Activated naive CD8-positive, alpha-beta T cell treated with anti-CD3 and anti-CD28 coated beads, Interleukin-2, amount 50 U/mL, for 24 hours (primary cell): ENCODE results near the gene RETREG1.

Source experiments
- ATAC-seq: fragments of 150-1000 bp; cut with Tn5 transposase; one replicate; pipeline ENCODE4 v1.10.0; 2021
- DNase-seq: peaks from one replicate; pipeline ENCODE4 v3.0.0; 2021
- H3K27ac Mint-ChIP-seq: one replicate; pipeline ENCODE4 v1.8.0; 2021; ENCODE audit warnings: mild to moderate bottlenecking, mixed read lengths
- H3K27me3 Mint-ChIP-seq: one replicate; pipeline ENCODE4 v1.8.0; 2021; ENCODE audit warnings: mixed read lengths
- H3K36me3 Mint-ChIP-seq: one replicate; pipeline ENCODE4 v1.8.0; 2021; ENCODE audit warnings: low read depth, mixed read lengths
- H3K4me1 Mint-ChIP-seq: one replicate; pipeline ENCODE4 v1.8.0; 2021; ENCODE audit warnings: mixed read lengths
- H3K4me3 Mint-ChIP-seq: one replicate; pipeline ENCODE4 v1.8.0; 2021; ENCODE audit warnings: mild to moderate bottlenecking, moderate library complexity, mixed read lengths
- H3K9me3 Mint-ChIP-seq: one replicate; pipeline ENCODE4 v1.8.0; 2021; ENCODE audit warnings: mixed read lengths

Gene RETREG1

DNA sequence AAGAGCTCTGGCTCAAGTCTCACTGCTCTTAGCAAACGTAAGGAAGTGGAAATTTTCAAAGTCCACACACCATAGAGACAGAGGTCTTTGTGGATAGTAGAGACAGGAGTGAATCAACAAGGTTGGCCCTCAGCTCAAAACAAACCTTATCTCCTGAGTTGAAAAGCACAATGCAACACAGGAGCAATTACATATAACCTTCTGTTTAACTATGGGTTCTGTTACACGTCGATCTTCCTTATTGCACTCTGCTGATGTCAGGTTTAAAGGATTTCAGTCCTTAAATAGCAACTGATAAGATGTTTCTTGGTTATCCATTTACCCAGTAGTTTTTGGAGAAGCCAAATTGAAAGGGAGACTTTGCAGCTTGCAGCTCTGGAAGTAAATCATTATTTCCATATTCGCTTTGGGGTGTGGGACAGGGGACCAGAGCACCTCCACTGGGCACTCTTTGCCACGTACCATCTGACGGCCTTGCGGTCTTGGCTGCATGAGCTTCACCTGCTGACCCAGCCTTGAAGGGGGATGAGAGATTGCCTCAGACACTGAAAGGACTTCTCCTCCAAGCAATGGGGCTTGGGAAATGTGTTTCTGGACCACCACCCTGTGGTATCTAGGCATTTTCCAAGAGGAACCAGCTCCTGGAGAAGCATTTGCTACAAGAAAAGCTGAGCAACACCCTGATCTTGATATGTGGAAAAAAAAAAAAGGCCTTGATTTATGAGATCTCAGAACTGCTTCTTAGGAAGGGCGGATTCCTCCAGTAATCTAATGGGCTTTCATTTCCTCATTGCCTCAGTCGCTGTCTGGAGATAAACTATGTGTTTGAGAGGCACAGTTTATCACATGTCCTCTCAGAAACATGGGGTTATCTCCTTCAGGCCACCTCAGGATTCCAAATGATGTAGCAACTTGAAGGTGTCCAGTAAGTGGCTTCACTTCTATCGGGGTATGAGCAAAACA is 95.0 kb downstream of the RETREG1 start:
- Mint-ChIP-seq H3K9me3 (no peaks in the 10 kb centered on the region), H3K4me1 (peaks cover 22% of the 10 kb centered on the region), H3K27me3 (no peaks in the 10 kb centered on the region), H3K4me3 (no peak overlapping the region), H3K27ac (peak overlapping the region; percentile 32), H3K36me3 (peaks cover 8% of the 10 kb centered on the region)
- DNase-seq (no peak), ATAC-seq (no peak)

DNA sequence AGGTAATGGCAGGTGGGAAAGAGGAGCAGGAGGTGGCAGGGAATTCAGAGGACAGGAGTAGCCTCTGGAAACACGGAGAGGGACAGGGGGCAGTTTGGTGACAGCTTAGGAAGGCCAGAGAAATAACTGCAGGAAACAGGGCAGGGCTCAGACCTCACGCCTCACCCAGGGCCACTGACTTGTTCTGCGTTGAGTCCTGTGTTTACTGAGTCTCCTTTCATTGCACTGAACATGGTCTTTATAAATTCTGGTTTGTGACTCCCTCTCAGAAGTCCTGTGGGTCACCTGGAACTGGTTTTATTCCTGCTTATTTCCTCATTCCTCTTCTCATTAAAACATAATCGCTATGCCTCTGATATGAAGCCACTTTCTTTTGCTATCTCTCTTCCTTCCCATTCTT is 96.0 kb downstream of the RETREG1 start:
- ATAC-seq, result no peak
- Mint-ChIP-seq H3K4me1 (peaks cover 22% of the 10 kb centered on the region), H3K27ac (peak overlapping the region; percentile 32), H3K27me3 (no peaks in the 10 kb centered on the region), H3K36me3 (peaks cover 8% of the 10 kb centered on the region), H3K4me3 (no peak overlapping the region), H3K9me3 (no peaks in the 10 kb centered on the region)
- no peak for DNase-seq

DNA sequence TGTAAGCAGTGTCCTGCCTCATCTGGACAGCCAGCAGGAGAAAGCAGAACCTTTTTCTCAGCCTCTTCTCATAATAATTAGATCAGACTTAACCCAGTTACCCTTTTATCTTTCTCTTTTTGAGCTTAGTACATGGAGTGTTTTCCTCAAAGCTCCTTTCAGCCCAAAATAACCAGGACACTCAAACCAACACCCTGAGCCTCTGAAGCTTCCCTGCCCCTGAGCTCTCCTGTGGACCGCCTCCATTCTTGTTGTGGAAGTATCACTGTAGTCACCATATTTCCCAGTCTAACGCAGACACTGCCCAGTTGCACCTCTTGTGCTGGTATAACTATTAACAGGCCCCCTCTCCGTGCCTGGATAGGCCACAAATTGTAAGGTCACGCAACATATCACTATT is 97.4 kb downstream of the RETREG1 start:
- H3K27me3 Mint-ChIP-seq, result no peaks in the 10 kb centered on the region
- no peak overlapping the region for H3K27ac Mint-ChIP-seq
- H3K4me1 Mint-ChIP-seq, result peaks cover 21% of the 10 kb centered on the region
- ATAC-seq, result no peak
- peaks cover 7% of the 10 kb centered on the region for H3K36me3 Mint-ChIP-seq
- H3K4me3 Mint-ChIP-seq, result no peak overlapping the region
- no peaks in the 10 kb centered on the region for H3K9me3 Mint-ChIP-seq
- no peak for DNase-seq

DNA sequence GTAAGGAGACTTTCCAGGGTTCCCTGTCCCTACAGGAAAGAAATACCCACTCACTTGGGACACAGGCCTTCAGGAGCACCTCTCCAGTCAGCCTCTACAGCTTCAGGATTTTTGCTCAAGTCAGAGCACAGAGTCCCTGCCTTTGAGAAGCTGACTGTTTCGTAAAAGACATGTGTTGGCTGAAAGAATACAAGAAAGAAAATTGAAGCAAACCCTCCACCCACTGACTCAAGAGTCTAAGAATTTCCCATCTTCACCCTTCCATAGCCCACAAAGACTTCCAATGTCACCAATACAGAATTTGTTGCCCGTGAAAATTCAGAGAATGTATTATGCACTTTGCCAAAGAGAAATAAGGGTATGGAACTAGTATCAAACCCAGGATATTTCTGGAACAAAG is 98.2 kb downstream of the RETREG1 start:
- ATAC-seq (no peak), DNase-seq (no peak)
- Mint-ChIP-seq H3K27me3 (no peaks in the 10 kb centered on the region), H3K36me3 (peaks cover 1% of the 10 kb centered on the region), H3K4me3 (no peak overlapping the region), H3K27ac (no peak overlapping the region), H3K4me1 (peaks cover 14% of the 10 kb centered on the region), H3K9me3 (no peaks in the 10 kb centered on the region)

DNA sequence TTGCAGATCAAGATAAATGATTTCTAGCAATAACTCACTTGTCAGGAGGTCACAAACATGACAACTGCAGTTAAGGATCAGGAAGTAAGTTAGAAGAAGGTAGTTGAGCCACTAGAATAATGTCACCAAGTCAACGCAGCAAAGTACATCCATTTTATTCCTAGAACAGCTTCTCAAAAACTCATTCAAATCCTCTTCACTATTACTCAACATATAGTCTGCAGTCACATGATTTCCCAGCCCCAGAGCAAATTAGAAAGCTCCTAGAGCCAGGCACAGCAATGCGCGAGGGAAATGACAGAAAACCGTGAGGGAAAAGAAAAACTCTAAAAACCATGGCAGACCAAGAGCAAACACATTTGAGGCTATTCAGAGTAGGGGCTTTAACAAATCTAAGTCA is 101.3 kb downstream of the RETREG1 start:
- H3K27me3 Mint-ChIP-seq, result no peaks in the 10 kb centered on the region
- no peak overlapping the region for H3K27ac Mint-ChIP-seq
- peaks cover 15% of the 10 kb centered on the region for H3K4me1 Mint-ChIP-seq
- peaks cover 4% of the 10 kb centered on the region for H3K36me3 Mint-ChIP-seq
- no peak for DNase-seq
- no peaks in the 10 kb centered on the region for H3K9me3 Mint-ChIP-seq
- H3K4me3 Mint-ChIP-seq, result no peak overlapping the region
- ATAC-seq, result no peak

DNA sequence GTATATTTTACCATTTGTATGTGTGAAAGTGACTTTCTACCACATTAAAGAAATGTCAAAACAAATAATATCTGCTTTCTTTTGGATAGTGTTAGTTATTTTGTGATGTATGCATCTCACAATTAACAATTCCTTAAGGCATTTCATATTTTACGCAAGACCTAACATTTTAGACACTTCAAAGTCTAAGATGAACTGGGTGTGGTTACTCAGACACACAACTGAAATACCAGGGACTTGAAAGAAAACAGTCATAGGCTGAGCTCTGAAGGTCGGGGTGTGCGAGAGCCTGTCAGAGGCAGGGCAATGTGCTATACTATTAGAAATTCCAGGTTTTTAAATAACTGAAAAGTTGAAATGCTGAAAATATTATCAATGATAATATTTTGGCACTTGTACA is 106.7 kb downstream of the RETREG1 start:
- Mint-ChIP-seq H3K27ac (no peak overlapping the region), H3K4me3 (no peak overlapping the region), H3K27me3 (no peaks in the 10 kb centered on the region), H3K36me3 (peaks cover 5% of the 10 kb centered on the region), H3K4me1 (peaks cover 44% of the 10 kb centered on the region), H3K9me3 (no peaks in the 10 kb centered on the region)
- ATAC-seq (peak; percentile 74), DNase-seq (no peak)

DNA sequence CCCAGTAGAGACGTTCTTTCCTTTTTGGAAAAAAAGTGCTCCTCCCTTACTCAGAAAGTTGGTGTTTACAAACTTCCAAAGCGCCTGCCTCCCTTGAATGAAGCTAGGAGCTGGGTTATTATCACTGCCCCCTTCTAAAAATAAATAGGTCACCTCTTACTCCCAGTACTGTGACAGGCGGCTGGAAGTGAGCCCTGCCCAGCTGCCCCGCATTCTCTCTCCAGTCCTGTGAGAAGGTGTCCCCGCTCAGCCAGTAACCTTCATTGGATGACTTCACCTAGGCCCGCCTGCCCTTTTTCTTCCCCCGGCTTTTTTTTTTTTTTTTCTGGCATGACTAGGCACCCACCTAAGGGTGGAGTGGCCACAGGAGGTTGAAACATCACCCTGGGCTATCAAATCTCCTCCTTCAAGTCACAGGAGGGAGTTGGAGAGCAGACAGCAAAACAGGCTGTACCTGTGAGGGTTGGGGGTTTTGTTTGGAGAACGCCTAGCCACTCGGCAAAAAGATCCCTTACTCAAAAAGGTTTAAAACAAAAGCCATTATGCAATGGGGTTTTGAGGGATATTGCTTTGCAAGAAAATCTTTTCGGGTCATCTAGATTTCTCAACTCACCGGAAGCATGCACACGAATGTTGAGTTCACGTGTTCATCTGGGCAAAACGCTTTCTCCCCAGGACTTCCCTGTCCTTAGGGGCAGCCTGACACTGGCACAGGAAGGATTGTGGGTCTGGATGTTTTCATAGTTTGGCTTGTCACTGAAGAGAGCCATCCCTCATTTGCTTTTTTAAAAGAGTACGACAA is 107.9 kb downstream of the RETREG1 start:
- DNase-seq, result no peak
- peak overlapping the region; percentile 21 for H3K4me3 Mint-ChIP-seq
- H3K27me3 Mint-ChIP-seq, result no peaks in the 10 kb centered on the region
- H3K9me3 Mint-ChIP-seq, result peaks cover 4% of the 10 kb centered on the region
- peaks cover 9% of the 10 kb centered on the region for H3K36me3 Mint-ChIP-seq
- peak; percentile 40 for ATAC-seq
- H3K4me1 Mint-ChIP-seq, result peaks cover 52% of the 10 kb centered on the region
- peak overlapping the region; percentile 11 for H3K27ac Mint-ChIP-seq

DNA sequence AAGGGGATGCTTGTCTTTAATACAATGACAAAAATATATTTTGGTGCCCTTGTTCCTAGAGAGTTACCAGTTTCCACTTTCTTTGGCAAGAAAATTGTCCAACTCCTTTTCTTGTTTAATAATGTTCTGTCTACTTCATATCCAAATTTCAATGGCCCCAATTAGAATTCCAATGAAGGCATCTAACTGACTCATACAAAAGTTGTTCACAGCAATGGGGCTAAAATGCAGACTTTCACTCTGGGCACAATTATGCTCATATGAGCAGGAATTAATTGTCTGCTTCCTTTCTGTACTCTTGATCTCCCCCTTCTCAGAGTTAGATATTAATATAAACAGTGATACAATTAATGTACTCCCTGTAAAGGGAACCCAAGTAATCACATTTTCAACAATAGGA is 109.1 kb downstream of the RETREG1 start:
- no peak for DNase-seq
- peaks cover 49% of the 10 kb centered on the region for H3K4me1 Mint-ChIP-seq
- H3K27me3 Mint-ChIP-seq, result no peaks in the 10 kb centered on the region
- H3K4me3 Mint-ChIP-seq, result peak overlapping the region; percentile 14
- ATAC-seq, result no peak
- H3K27ac Mint-ChIP-seq, result peak overlapping the region; percentile 62
- H3K9me3 Mint-ChIP-seq, result peaks cover 4% of the 10 kb centered on the region
- peaks cover 10% of the 10 kb centered on the region for H3K36me3 Mint-ChIP-seq

DNA sequence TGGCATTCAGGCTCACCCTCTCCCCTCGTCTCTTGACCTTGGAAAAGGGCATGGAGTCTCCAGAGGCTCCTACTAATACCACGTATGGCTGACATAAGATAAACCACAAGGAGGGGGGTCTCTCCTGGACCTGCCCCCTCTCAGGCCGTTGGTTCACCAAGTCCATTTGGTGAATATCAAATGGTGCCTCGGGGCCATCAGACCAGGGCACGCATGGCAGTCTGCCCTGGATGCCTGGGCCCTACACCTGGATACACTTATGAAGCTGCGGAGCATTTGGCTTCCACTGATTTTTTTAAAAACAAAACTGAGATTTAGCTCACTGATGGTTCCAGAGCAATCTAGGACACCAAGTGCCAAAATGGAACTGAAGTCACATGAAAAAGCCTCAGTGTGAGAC is 110.9 kb downstream of the RETREG1 start:
- no peaks in the 10 kb centered on the region for H3K27me3 Mint-ChIP-seq
- H3K27ac Mint-ChIP-seq, result no peak overlapping the region
- H3K9me3 Mint-ChIP-seq, result peaks cover 4% of the 10 kb centered on the region
- H3K4me3 Mint-ChIP-seq, result no peak overlapping the region
- no peak for DNase-seq
- peaks cover 10% of the 10 kb centered on the region for H3K36me3 Mint-ChIP-seq
- no peak for ATAC-seq
- peaks cover 44% of the 10 kb centered on the region for H3K4me1 Mint-ChIP-seq

DNA sequence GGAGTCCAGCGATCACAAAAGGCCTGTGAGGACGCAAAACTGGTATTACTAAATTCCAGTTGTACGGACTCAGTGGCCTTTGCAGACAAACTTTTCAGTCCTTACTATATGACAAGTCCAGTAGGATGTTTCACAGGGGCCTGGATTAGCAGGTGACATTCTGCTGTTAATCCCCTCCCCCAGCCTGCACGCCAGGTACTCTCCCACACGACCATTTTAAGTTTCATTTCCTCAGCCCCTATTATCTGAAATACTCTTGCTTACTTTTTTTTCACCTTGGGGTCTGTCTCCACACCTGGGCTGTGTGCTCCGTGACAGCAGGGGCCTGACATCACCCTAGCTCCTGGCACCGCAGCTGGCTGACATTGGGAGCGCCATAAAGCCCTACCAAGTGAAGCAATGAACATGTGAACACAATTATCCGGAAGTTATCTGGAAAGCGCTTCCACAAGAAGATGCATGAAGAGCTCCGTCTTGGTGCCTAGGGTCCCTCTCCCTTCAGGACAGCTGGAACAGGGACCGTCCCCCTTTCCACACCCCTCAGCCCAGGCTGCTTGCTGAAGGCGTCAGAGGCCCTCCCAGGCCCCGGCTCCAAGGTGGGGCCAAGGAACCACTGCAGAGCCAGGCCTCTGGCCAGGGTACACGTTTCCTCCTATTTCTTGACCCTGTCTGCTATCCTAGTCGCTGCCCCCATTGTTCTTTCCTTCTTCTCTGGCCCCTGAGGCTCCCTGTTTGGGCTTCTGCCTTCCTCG is 111.5 kb downstream of the RETREG1 start:
- no peaks in the 10 kb centered on the region for H3K27me3 Mint-ChIP-seq
- H3K4me1 Mint-ChIP-seq, result peaks cover 42% of the 10 kb centered on the region
- H3K27ac Mint-ChIP-seq, result no peak overlapping the region
- peaks cover 4% of the 10 kb centered on the region for H3K9me3 Mint-ChIP-seq
- H3K4me3 Mint-ChIP-seq, result no peak overlapping the region
- DNase-seq, result no peak
- H3K36me3 Mint-ChIP-seq, result peaks cover 10% of the 10 kb centered on the region
- ATAC-seq, result no peak

DNA sequence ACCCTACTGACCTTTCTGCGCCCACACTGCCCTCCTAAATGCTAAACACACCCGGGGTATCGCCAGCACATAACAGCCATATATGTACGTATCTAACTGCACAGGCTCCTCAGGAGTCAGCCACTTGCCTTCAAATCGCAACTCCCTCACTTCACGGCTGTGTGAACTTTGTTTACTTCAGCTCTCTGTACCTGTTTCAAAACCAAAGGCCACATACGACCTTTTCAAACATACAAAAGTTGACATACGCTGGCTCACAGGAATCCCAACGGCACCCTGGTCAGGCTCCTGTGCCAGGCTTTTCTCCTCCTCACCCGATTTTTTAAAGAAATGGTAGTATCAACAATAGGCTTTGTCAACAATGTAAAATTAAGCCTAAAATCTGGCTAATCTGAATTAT is 112.2 kb downstream of the RETREG1 start:
- H3K9me3 Mint-ChIP-seq, result peaks cover 4% of the 10 kb centered on the region
- no peak overlapping the region for H3K4me3 Mint-ChIP-seq
- DNase-seq (no peak), ATAC-seq (peak; percentile 20)
- H3K36me3 Mint-ChIP-seq, result peaks cover 14% of the 10 kb centered on the region
- peaks cover 37% of the 10 kb centered on the region for H3K4me1 Mint-ChIP-seq
- no peaks in the 10 kb centered on the region for H3K27me3 Mint-ChIP-seq
- peak overlapping the region; percentile 50 for H3K27ac Mint-ChIP-seq

DNA sequence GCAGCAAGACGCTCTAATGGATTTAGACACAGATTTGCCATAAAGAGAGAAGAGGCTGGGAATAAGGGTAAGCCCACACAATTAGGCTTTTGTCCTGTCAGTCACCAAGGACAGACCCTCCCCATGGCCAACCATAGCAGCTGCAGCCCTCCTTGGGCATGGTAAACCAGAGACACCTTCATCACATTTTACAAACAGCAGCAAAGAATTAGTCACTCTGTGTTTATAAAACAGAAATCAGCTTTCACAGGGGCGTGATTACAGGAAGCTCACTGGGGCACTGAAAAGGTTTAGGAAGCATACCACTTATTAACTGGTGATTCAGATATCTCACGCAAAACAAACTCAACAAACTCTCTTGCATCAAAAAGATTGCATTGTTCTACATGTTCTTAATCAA is 113.9 kb downstream of the RETREG1 start:
- no peak for ATAC-seq
- H3K4me1 Mint-ChIP-seq, result peaks cover 22% of the 10 kb centered on the region
- H3K9me3 Mint-ChIP-seq, result peaks cover 4% of the 10 kb centered on the region
- H3K27ac Mint-ChIP-seq, result no peak overlapping the region
- peaks cover 20% of the 10 kb centered on the region for H3K36me3 Mint-ChIP-seq
- H3K27me3 Mint-ChIP-seq, result no peaks in the 10 kb centered on the region
- no peak overlapping the region for H3K4me3 Mint-ChIP-seq
- no peak for DNase-seq

DNA sequence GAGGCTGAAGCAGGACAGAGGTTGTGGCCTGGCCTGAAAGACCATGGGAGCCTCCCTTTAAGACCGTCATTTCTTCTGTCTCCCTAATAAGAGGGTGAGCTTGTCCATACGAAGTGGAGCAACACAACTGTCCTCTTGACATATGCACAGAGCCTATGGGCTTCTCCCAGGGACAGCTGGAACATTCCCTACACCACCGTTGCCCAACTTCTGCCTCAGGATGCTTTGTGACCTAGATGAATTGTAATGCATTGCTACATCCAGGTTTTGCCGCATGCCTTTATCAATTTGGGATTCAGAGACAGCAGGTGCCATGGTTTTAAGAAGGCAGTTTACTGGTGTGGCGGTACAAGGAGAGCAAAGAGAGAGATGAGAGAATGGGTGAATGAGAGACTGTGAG is 116.8 kb downstream of the RETREG1 start:
- DNase-seq (no peak), ATAC-seq (no peak)
- Mint-ChIP-seq H3K27me3 (no peaks in the 10 kb centered on the region), H3K27ac (no peak overlapping the region), H3K36me3 (peaks cover 32% of the 10 kb centered on the region), H3K4me1 (peaks cover 10% of the 10 kb centered on the region), H3K4me3 (no peak overlapping the region), H3K9me3 (peaks cover 17% of the 10 kb centered on the region)

DNA sequence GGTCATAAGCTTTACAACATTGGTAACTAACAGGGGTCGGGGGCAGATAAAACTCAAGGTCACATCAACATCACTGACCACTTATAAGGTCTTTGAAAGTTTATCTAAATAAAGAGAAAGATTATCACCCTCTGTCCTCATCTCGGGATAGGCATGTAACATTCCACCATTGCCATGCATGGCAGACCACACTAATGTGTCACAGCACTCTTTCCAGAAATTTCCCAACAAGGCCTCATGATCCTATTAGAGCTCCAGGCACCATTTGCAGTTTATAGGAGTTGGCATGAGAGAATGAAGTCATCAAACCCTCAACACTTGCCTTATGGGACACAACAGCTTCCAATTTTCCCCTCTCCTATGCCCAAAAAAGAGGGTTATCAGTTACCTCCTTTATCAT is 119.3 kb downstream of the RETREG1 start:
- peaks cover 16% of the 10 kb centered on the region for H3K4me1 Mint-ChIP-seq
- peaks cover 20% of the 10 kb centered on the region for H3K9me3 Mint-ChIP-seq
- H3K4me3 Mint-ChIP-seq, result no peak overlapping the region
- ATAC-seq (no peak), DNase-seq (no peak)
- no peaks in the 10 kb centered on the region for H3K27me3 Mint-ChIP-seq
- H3K27ac Mint-ChIP-seq, result no peak overlapping the region
- H3K36me3 Mint-ChIP-seq, result peaks cover 32% of the 10 kb centered on the region
